HCT116 (cell line): ENCODE measurements around the gene SLIT1. TPM values are rescaled to one million over a fixed set of nuclear protein-coding genes. Genes with fewer than 3 reads are reported as not detected.

Source experiments
- ATAC-seq: fragments of 200-7000 bp; cut with Tn5 transposase; 2 replicates; pipeline ENCODE4 v1.9.1; 2020; ENCODE audit warnings: mild to moderate bottlenecking, moderate library complexity
- BruUV-seq: library from RNA; stranded (reverse); fragments of 400-500 nt; replicated peaks from 2 replicates; lab custom pipeline; 2021; lab: Mats Ljungman, UMichigan
- CTCF ChIA-PET: fragments of 300-600 bp; sonication (Branson Sonifier 250); formaldehyde crosslinking; loops from one replicate; lab custom pipeline; 2021; ENCODE audit warnings: antibody characterized with exemption; lab: Charles Lee
- POLR2A ChIA-PET: fragments of 300-600, 350-600 bp; sonication (Branson Sonifier 250); formaldehyde crosslinking; loops from one replicate; lab custom pipeline; 2021; ENCODE audit warnings: antibody characterized with exemption; lab: Charles Lee
- RAD21 ChIA-PET, 2 experiments: fragments of 300-600 bp; sonication (Branson Sonifier 250); formaldehyde crosslinking; loops; one replicate each; lab custom pipeline; 2023; ENCODE audit warnings: low total read pairs in 2 of 2; ENCODE audit not compliant: uncharacterized antibody in 2 of 2, unreplicated experiment in 2 of 2, low non-redundant PET in 1 of 2; lab: Charles Lee
- DNase-seq: peaks from one replicate; pipeline ENCODE4 v3.0.0-alpha.2; 2010; ENCODE audit warnings: low read depth, low spot score
- H2AFZ ChIP-seq: fragments of 200-600 bp; shearing (Covaris generic), sonication (generic); 2 replicates; pipeline ENCODE4 v1.6.1; 2017; ENCODE audit warnings: low read depth, mixed run types, mixed read lengths, antibody characterized with exemption, low read length; ENCODE audit not compliant: poor library complexity, severe bottlenecking
- H3K27ac ChIP-seq: 2 replicates; pipeline ENCODE4 v1.5.1; 2012; ENCODE audit warnings: low read depth, low read length
- H3K27me3 ChIP-seq: fragments of 200-600 bp; sonication (generic); 2 replicates; pipeline ENCODE4 v1.6.1; 2016; ENCODE audit warnings: mixed run types, low read length, mixed read lengths; ENCODE audit not compliant: insufficient read depth
- H3K36me3 ChIP-seq, 2 experiments: fragments of 200-500 bp in 1 of 2; fragments of 200-600 bp in 1 of 2; sonication (Bioruptor generic) in 1 of 2; sonication (generic) in 1 of 2; 2 replicates each; pipeline versions ENCODE4 v1.5.1 to v1.6.1; 2014 to 2016; ENCODE audit warnings: low read length in 2 of 2, inconsistent platforms in 1 of 2, mixed read lengths in 1 of 2, mixed run types in 1 of 2; ENCODE audit not compliant: insufficient read depth in 2 of 2, control insufficient read depth in 1 of 2
- H3K4me1 ChIP-seq, 2 experiments: fragments of 200-600 bp in 1 of 2; sonication (generic) in 1 of 2; 2 replicates each; pipeline versions ENCODE4 v1.5.1 to v1.6.1; 2012 to 2017; ENCODE audit warnings: low read length in 2 of 2, inconsistent platforms in 1 of 2, mild to moderate bottlenecking in 1 of 2, mixed read lengths in 1 of 2, mixed run types in 1 of 2, moderate library complexity in 1 of 2; ENCODE audit not compliant: insufficient read depth in 2 of 2, control insufficient read depth in 1 of 2
- H3K4me2 ChIP-seq: fragments of 200-600 bp; sonication (generic); 2 replicates; pipeline ENCODE4 v1.6.1; 2017; ENCODE audit warnings: mixed run types, low read length, mixed read lengths
- H3K4me3 ChIP-seq, 2 experiments: fragments of 200-600 bp in 1 of 2; sonication (generic) in 1 of 2; replicated peaks in 1 of 2; 2 replicates each; pipeline ENCODE4 v1.5.1; 2011 to 2016; ENCODE audit warnings: low read length in 2 of 2, control low read depth in 1 of 2, low read depth in 1 of 2, mild to moderate bottlenecking in 1 of 2, mixed read lengths in 1 of 2, mixed run types in 1 of 2
- H3K79me2 ChIP-seq: fragments of 200-600 bp; sonication (generic); 2 replicates; pipeline ENCODE4 v1.6.1; 2017; ENCODE audit warnings: mild to moderate bottlenecking, mixed run types, low read length, moderate library complexity, mixed read lengths; ENCODE audit not compliant: insufficient read depth
- H3K9ac ChIP-seq: fragments of 200-600 bp; sonication (generic); 2 replicates; pipeline ENCODE4 v1.6.1; 2016; ENCODE audit warnings: low read length, mixed read lengths
- H3K9me2 ChIP-seq: fragments of 200-600 bp; sonication (generic), shearing (Covaris generic); 2 replicates; pipeline ENCODE4 v1.6.1; 2017; ENCODE audit warnings: mixed run types, mild to moderate bottlenecking, moderate library complexity; ENCODE audit not compliant: insufficient read depth
- H3K9me3 ChIP-seq, 2 experiments: fragments of 200-500 bp in 1 of 2; fragments of 200-600 bp in 1 of 2; sonication (Bioruptor generic) in 1 of 2; sonication (generic) in 1 of 2; 2 replicates each; pipeline ENCODE4 v1.6.1; 2014 to 2017; ENCODE audit warnings: low read length in 2 of 2, mixed read lengths in 2 of 2, inconsistent platforms in 1 of 2, low read depth in 1 of 2, mild to moderate bottlenecking in 1 of 2, mixed run types in 1 of 2, moderate library complexity in 1 of 2; ENCODE audit not compliant: control insufficient read depth in 1 of 2, insufficient read depth in 1 of 2
- H4K20me1 ChIP-seq: fragments of 200-600 bp; sonication (generic), shearing (Covaris generic); 2 replicates; pipeline ENCODE4 v1.6.1; 2017; ENCODE audit warnings: mixed run types, mild to moderate bottlenecking, moderate library complexity; ENCODE audit not compliant: insufficient read depth
- ATF3 ChIP-seq: IDR thresholded peaks from 2 replicates; pipeline ENCODE4 v1.6.1; 2012
- CBX3 ChIP-seq: IDR thresholded peaks from 2 replicates; pipeline ENCODE4 v1.6.1; 2012; ENCODE audit warnings: low read depth
- CEBPB ChIP-seq: IDR thresholded peaks from 2 replicates; pipeline ENCODE4 v1.6.1; 2012; ENCODE audit warnings: low read depth
- CTCF ChIP-seq, 3 experiments: fragments of 200-600 bp in 1 of 3; sonication (generic) in 1 of 3; IDR thresholded peaks in 2 of 3; conservative IDR thresholded peaks in 1 of 3; 2 replicates each; pipeline ENCODE4 v1.5.1; 2012 to 2017; ENCODE audit warnings: low read depth in 2 of 3, low read length in 2 of 3, antibody characterized with exemption in 1 of 3, borderline replicate concordance in 1 of 3, control low read depth in 1 of 3, mild to moderate bottlenecking in 1 of 3, mixed read lengths in 1 of 3, mixed run types in 1 of 3, moderate library complexity in 1 of 3; ENCODE audit not compliant: insufficient read depth in 1 of 3
- ELF1 ChIP-seq: IDR thresholded peaks from 2 replicates; pipeline ENCODE4 v1.6.1; 2012; ENCODE audit warnings: low read depth, borderline replicate concordance
- EZH2phosphoT487 ChIP-seq: fragments of 200-600 bp; IDR thresholded peaks from 2 replicates; pipeline ENCODE4 v1.6.1; 2018; ENCODE audit warnings: antibody characterized with exemption, borderline replicate concordance
- FOSL1 ChIP-seq: IDR thresholded peaks from 2 replicates; pipeline ENCODE4 v1.6.1; 2012; ENCODE audit warnings: low read depth
- JUND ChIP-seq: IDR thresholded peaks from 2 replicates; pipeline ENCODE4 v1.6.1; 2012
- MAX ChIP-seq: IDR thresholded peaks from 2 replicates; pipeline ENCODE4 v1.6.1; 2012
- POLR2A ChIP-seq: IDR thresholded peaks from 2 replicates; pipeline ENCODE4 v1.7.0; 2011; ENCODE audit warnings: borderline replicate concordance; ENCODE audit not compliant: insufficient read depth, insufficient read length; ENCODE audit errors: extremely low read depth
- POLR2AphosphoS5 ChIP-seq: IDR thresholded peaks from 2 replicates; pipeline ENCODE4 v1.6.1; 2011; ENCODE audit warnings: mild to moderate bottlenecking, low read depth, low read length, moderate library complexity
- RAD21 ChIP-seq: IDR thresholded peaks from 2 replicates; pipeline ENCODE4 v1.6.1; 2012; ENCODE audit warnings: low read depth, mild to moderate bottlenecking
- REST ChIP-seq: IDR thresholded peaks from 2 replicates; pipeline ENCODE4 v1.6.1; 2012; ENCODE audit warnings: low read depth
- SIN3A ChIP-seq: IDR thresholded peaks from 2 replicates; pipeline ENCODE4 v1.6.1; 2012; ENCODE audit warnings: low read depth
- SP1 ChIP-seq: IDR thresholded peaks from 2 replicates; pipeline ENCODE4 v1.6.1; 2012; ENCODE audit warnings: low read depth
- SRF ChIP-seq: IDR thresholded peaks from 2 replicates; pipeline ENCODE4 v1.6.1; 2012; ENCODE audit warnings: low read depth
- TCF7L2 ChIP-seq: IDR thresholded peaks from 2 replicates; pipeline ENCODE4 v1.7.0; 2011; ENCODE audit warnings: borderline replicate concordance, inconsistent platforms; ENCODE audit not compliant: insufficient read depth, insufficient read length; ENCODE audit errors: extremely low read depth
- YY1 ChIP-seq: IDR thresholded peaks from 2 replicates; pipeline ENCODE4 v1.6.1; 2011; ENCODE audit warnings: low read length, low read depth, moderate library complexity, mild to moderate bottlenecking; ENCODE audit not compliant: insufficient replicate concordance; ENCODE audit errors: extremely low read depth
- ZFX ChIP-seq: fragments of 450-650 bp; IDR thresholded peaks from 2 replicates; pipeline ENCODE4 v1.6.1; 2017
- ZNF274 ChIP-seq: fragments of 200-500 bp; sonication (Bioruptor generic); IDR thresholded peaks from 2 replicates; pipeline ENCODE4 v1.6.1; 2014; ENCODE audit warnings: mild to moderate bottlenecking, low read depth, low read length, inconsistent platforms
- intact Hi-C: fragments of 100-400 bp; cut with micrococcal nuclease; formaldehyde crosslinking; loops from 2 replicates; pipeline ENCODE4 v1.10.0; 2022
- total RNA-seq: library from RNA; stranded (reverse); gene quantifications from one replicate; pipeline ENCODE4 v1.2.1, GENCODE V29; 2021; ENCODE audit not compliant: unreplicated experiment

The SLIT1 gene
- total RNA-seq, 1 experiment from 2014 or later, result 0.42 TPM

- H3K27me3 ChIP-seq, result no peaks in the 10 kb centered on the region
- H3K4me1 ChIP-seq, result no peaks in the 10 kb centered on the region
- BruUV-seq, result no TSS peak
- no peak overlapping the region for H3K4me2 ChIP-seq
- H4K20me1 ChIP-seq, result no peaks in the 10 kb centered on the region
- no peak overlapping the region for H3K4me3 ChIP-seq
- H3K79me2 ChIP-seq, result no peaks in the 10 kb centered on the region
- DNase-seq, result no peak
- ChIA-PET POLR2A (interaction anchor here (0.7 kb wide), 1 partner anchor 8 kb away, joined by 4 read pairs; no protein-coding TSS in a partner anchor), RAD21 (no interaction called here), CTCF (no interaction called here)
- no peak overlapping the region for H3K27ac ChIP-seq
- H3K36me3 ChIP-seq, result no peaks in the 10 kb centered on the region
- no peaks in the 10 kb centered on the region for H3K9me2 ChIP-seq
- ATAC-seq, result no peak
- H2AFZ ChIP-seq, result no peak overlapping the region
- TF ChIP-seq YY1 (no peak), POLR2AphosphoS5 (no peak), EZH2phosphoT487 (no peak), ELF1 (no peak), FOSL1 (no peak), REST (no peak), SRF (no peak), ZNF274 (no peak), POLR2A (no peak), SP1 (no peak), ZFX (no peak), JUND (no peak), SIN3A (no peak), CTCF (IDR thresholded peaks at IDR 0.05 in 2 of 3, conservative IDR thresholded peaks at IDR 0.05 in 1 of 3; ENCODE audit: borderline replicate concordance in 1 of 3, insufficient read depth in 1 of 3, low read depth in 2 of 3, low read length in 2 of 3) (no peak), ATF3 (no peak), TCF7L2 (no peak), CBX3 (no peak), RAD21 (no peak), CEBPB (no peak), MAX (no peak)
- TF ChIP-seq, all 23 proteins: peak for 0
- no peaks in the 10 kb centered on the region for H3K9me3 ChIP-seq
- H3K9ac ChIP-seq, result no peak overlapping the region
- intact Hi-C loops, result no loop called here
These were observed 211.7 kb downstream of the SLIT1 start for GRCh38 chr10:96973809-96974747.
